Measurements from ENCODE around the gene DSCAML1. TPM values are rescaled to one million over a fixed set of nuclear protein-coding genes. Genes with fewer than 3 reads are reported as not detected.
"Not testable (repeated sequence)": the region's sequence is repeated elsewhere in the genome, so short reads cannot be mapped to it uniquely, and the experiment has no call there.

Gene DSCAML1
- total RNA-seq, 2 experiments from 2014 or later: 0.13 to 0.29 TPM

DNA sequence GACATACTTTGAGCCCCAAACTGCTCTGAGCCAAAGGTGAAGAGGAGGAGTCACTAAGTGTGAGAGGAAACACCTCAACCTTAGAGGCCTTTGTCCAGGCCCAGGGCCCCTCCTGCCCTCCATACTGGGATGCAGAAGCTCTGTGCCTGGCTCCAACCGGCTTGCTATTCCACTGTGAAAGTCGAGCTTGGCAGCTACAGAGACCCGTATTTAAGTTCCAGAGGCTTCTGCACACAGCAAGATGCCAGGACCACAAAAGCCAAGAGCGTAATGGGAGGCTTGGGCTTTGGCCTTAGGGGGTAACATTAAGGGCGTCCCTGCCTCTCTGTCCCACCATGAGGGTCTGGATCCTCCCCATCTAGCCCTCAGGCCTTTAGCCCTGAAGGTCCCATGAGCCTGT, 31.9 kb downstream of the DSCAML1 start:
- POLR2A ChIA-PET: no interaction called here
- no peak for DNase-seq

DNA sequence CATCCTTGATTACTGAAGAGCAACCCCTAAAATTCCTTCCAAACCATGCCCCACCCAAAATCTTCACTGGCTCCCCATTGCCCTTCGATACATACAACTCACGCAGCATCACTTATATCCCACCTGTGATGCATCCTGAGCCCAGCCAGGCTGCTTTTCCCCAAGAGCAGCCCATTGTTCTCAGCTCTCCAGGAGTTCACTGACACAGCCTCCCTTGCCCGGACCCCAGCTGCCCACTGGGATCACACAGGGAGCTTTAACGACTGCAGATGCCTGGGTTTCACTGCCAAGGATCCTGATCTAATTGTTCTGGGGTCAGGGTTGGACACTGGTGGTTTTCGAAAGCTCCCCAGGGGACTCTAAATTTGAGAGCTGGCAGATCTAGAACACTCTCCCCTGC, 33.6 kb downstream of the DSCAML1 start:
- H3K27ac Mint-ChIP-seq; H3K27me3 Mint-ChIP-seq; H3K9me3 Mint-ChIP-seq; POLR2A ChIA-PET; H3K36me3 Mint-ChIP-seq (ENCODE audit: low read depth); H3K4me3 Mint-ChIP-seq; intact Hi-C loops (cut with micrococcal nuclease); H3K4me1 Mint-ChIP-seq (ENCODE audit: low read depth); CTCF ChIA-PET; ATAC-seq; DNase-seq: not testable (repeated sequence)

More for the DNA sequence above, 31.9 kb downstream of the DSCAML1 start:
- Mint-ChIP-seq H3K4me3 (no peak overlapping the region), H3K4me1 (ENCODE audit: low read depth) (no peaks in the 10 kb centered on the region), H3K36me3 (ENCODE audit: low read depth) (no peaks in the 10 kb centered on the region), H3K9me3 (no peaks in the 10 kb centered on the region), H3K27ac (no peak overlapping the region), H3K27me3 (no peaks in the 10 kb centered on the region)
- TF ChIP-seq, protein P1, sequence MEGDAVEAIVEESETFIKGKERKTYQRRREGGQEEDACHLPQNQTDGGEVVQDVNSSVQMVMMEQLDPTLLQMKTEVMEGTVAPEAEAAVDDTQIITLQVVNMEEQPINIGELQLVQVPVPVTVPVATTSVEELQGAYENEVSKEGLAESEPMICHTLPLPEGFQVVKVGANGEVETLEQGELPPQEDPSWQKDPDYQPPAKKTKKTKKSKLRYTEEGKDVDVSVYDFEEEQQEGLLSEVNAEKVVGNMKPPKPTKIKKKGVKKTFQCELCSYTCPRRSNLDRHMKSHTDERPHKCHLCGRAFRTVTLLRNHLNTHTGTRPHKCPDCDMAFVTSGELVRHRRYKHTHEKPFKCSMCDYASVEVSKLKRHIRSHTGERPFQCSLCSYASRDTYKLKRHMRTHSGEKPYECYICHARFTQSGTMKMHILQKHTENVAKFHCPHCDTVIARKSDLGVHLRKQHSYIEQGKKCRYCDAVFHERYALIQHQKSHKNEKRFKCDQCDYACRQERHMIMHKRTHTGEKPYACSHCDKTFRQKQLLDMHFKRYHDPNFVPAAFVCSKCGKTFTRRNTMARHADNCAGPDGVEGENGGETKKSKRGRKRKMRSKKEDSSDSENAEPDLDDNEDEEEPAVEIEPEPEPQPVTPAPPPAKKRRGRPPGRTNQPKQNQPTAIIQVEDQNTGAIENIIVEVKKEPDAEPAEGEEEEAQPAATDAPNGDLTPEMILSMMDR (IDR thresholded peaks at IDR 0.05): no peak
- intact Hi-C loops (cut with micrococcal nuclease): no loop called here
- CTCF ChIA-PET: interaction anchor here (1.2 kb wide), 1 partner anchor 339 kb away, joined by 5 read pairs; no protein-coding TSS in a partner anchor
- ATAC-seq: no peak

DNA sequence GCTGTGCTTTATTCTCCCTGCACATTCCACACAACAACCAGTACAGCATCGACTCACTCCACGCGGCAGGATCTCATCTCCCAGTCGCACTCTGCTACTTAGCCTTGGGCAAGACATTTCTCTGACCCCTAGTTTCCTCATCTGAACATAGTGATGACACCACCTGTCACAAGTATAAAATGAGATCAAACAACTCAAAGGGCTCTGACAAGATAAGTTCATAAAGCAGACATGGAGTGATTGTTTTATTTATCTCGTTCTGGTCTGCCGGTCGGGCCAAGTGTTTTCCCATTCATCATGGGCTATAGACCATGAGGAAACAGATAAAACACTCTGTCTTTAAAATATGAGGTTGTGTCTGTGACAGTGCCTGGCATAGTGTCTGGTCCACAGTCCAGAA, 35.0 kb downstream of the DSCAML1 start:
- no peaks in the 10 kb centered on the region for H3K4me1 Mint-ChIP-seq (ENCODE audit: low read depth)
- no peak overlapping the region for H3K27ac Mint-ChIP-seq
- DNase-seq: no peak
- intact Hi-C loops (cut with micrococcal nuclease): no loop called here
- H3K9me3 Mint-ChIP-seq: no peaks in the 10 kb centered on the region
- TF ChIP-seq, protein P1 (IDR thresholded peaks at IDR 0.05): no peak
- no peak overlapping the region for H3K4me3 Mint-ChIP-seq
- POLR2A ChIA-PET: no interaction called here
- ATAC-seq: no peak
- H3K36me3 Mint-ChIP-seq (ENCODE audit: low read depth): no peaks in the 10 kb centered on the region
- H3K27me3 Mint-ChIP-seq: no peaks in the 10 kb centered on the region
- CTCF ChIA-PET: no interaction called here

DNA sequence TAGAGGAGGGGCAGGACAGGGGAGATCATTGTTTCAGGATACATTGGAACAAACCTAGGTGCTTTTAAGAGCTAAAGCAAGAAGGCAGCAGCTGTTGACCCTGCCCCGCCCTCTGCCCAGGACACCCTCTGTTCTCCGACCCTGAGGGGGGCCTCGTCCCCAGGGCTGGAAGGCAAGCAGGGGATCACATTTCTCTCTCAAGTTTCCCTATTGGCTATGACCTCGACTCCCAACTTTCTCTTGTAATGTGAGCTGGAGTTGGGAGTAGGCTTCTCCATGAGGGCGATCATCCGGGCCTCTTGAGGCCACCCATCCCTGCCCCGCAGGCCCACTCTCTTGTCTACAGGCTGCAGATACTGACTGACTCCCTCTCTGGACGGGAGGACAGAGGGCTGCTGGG, 37.7 kb downstream of the DSCAML1 start:
- Mint-ChIP-seq H3K27ac (no peak overlapping the region), H3K4me1 (ENCODE audit: low read depth) (no peaks in the 10 kb centered on the region), H3K36me3 (ENCODE audit: low read depth) (no peaks in the 10 kb centered on the region), H3K9me3 (no peaks in the 10 kb centered on the region), H3K27me3 (no peaks in the 10 kb centered on the region), H3K4me3 (no peak overlapping the region)
- ATAC-seq (no peak), DNase-seq (no peak)
- POLR2A ChIA-PET: no interaction called here
- intact Hi-C loops (cut with micrococcal nuclease): no loop called here
- TF ChIP-seq, protein P1 (IDR thresholded peaks at IDR 0.05): no peak
- CTCF ChIA-PET: no interaction called here

DNA sequence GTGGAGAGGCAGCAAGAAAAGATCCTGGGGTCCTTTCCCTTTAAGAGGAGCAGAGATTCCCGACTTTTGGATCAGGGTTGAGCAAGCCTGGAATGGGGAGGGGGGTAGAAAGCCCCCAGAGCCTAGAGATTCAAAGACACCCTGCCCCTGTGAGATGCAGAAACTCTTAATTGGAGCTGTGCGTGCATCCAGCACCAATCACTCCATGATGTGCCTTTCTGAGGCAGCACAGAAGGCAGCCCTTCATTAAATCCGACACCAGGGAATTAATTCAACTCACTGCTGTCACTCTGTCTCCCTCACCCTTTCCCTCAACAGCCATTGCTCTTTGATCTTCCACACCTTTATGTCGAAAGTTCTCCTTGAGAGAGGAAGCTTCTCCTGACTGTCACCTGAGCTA, 43.0 kb downstream of the DSCAML1 start:
- Mint-ChIP-seq H3K9me3 (no peaks in the 10 kb centered on the region), H3K27ac (no peak overlapping the region), H3K36me3 (ENCODE audit: low read depth) (no peaks in the 10 kb centered on the region), H3K4me3 (no peak overlapping the region), H3K4me1 (ENCODE audit: low read depth) (no peaks in the 10 kb centered on the region), H3K27me3 (no peaks in the 10 kb centered on the region)
- intact Hi-C loops (cut with micrococcal nuclease): no loop called here
- no peak for DNase-seq
- POLR2A ChIA-PET: no interaction called here
- CTCF ChIA-PET: no interaction called here
- TF ChIP-seq, protein P1 (IDR thresholded peaks at IDR 0.05): no peak
- ATAC-seq: no peak

DNA sequence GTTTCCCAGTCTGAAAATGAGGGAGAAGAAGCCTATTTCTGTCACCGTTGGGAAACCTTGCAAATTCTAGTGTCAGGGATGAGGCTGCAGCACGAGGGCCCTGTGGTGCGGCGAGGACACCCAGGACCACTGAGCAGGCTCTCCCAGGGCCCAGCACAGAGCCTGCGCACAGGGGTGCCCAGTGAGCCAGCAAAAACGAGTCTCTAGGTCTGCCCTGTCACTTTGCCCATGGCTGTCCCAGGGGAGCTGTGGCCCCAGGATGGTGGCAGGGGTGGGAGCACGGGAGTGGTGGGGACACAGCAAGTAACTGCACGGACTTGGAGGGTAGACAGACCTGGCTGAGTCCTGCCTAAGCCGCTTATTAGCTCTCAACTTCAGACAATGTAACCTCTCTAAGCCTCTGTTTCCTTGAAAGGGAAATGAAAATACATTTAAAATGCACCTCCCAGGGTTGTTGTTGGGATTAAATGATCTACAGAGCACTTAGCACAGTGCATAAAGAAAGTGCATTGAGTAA, 44.2 kb downstream of the DSCAML1 start:
- ATAC-seq (no peak), DNase-seq (no peak)
- ChIA-PET POLR2A (no interaction called here), CTCF (interaction anchor here (0.9 kb wide), 1 partner anchor 64 kb away, joined by 3 read pairs; no protein-coding TSS in a partner anchor)
- Mint-ChIP-seq H3K27ac (no peak overlapping the region), H3K36me3 (ENCODE audit: low read depth) (no peaks in the 10 kb centered on the region), H3K4me3 (no peak overlapping the region), H3K9me3 (no peaks in the 10 kb centered on the region), H3K4me1 (ENCODE audit: low read depth) (no peaks in the 10 kb centered on the region), H3K27me3 (no peaks in the 10 kb centered on the region)
- TF ChIP-seq, protein P1 (IDR thresholded peaks at IDR 0.05): no peak
- intact Hi-C loops (cut with micrococcal nuclease): no loop called here
